HG02981 (cell line): Measurements from ENCODE around the gene KRT23.

Experiments used
- ATAC-seq: cut with Tn5 transposase; IDR thresholded peaks from one replicate; pipeline ENCODE4 v1.9.1; 2021; ENCODE audit warnings: mild to moderate bottlenecking, moderate library complexity; ENCODE audit not compliant: unreplicated experiment

The KRT23 gene

GRCh38 chr17:40937384-40937819, at the start of gene KRT23:
TSS of gene KRT23 (minus strand) at chr17:40937646. CDS start at chr17:40936603, 1,043 bp downstream.
- no peak for ATAC-seq

GRCh38 chr17:40986920-40987319, 49.5 kb upstream of the KRT23 start:
- no peak for ATAC-seq

GRCh38 chr17:40984226-40984625, 46.8 kb upstream of the KRT23 start, which contains the start of gene KRT40:
TSS of gene KRT40 (minus strand) at chr17:40984326. CDS start at chr17:40984273, 53 bp downstream.
- no peak for ATAC-seq

- ATAC-seq: no peak
Measured at GRCh38 chr17:40981115-40981514, 43.7 kb upstream of the KRT23 start.

- no peak for ATAC-seq
Measured at GRCh38 chr17:40980596-40980995, 43.1 kb upstream of the KRT23 start.

- ATAC-seq: no peak
Measured at GRCh38 chr17:40980117-40980516, 42.7 kb upstream of the KRT23 start.

- no peak for ATAC-seq
Measured at GRCh38 chr17:40978575-40979151, 41.2 kb upstream of the KRT23 start.

GRCh38 chr17:40975516-40975915, 38.1 kb upstream of the KRT23 start:
- ATAC-seq: no peak

- ATAC-seq: no peak
Measured at GRCh38 chr17:40974366-40974765, 36.9 kb upstream of the KRT23 start.

GRCh38 chr17:40967582-40967981, 30.1 kb upstream of the KRT23 start:
- ATAC-seq: no peak

GRCh38 chr17:40966848-40967247, 29.4 kb upstream of the KRT23 start, which contains the start of gene KRT39:
TSS of gene KRT39 (minus strand) at chr17:40966948. CDS start at chr17:40966856, 92 bp downstream.
- ATAC-seq: no peak

GRCh38 chr17:40963838-40964237, 26.4 kb upstream of the KRT23 start:
- ATAC-seq: no peak

- ATAC-seq: no peak
Measured at GRCh38 chr17:40962059-40962561, 24.7 kb upstream of the KRT23 start.

- no peak for ATAC-seq
Measured at GRCh38 chr17:40961591-40961990, 24.1 kb upstream of the KRT23 start.

- ATAC-seq: no peak
Measured at GRCh38 chr17:40960144-40960543, 22.7 kb upstream of the KRT23 start.

GRCh38 chr17:40958086-40958953, 20.9 kb upstream of the KRT23 start:
- no peak for ATAC-seq

- ATAC-seq: no peak
Measured at GRCh38 chr17:40956401-40957254, 19.2 kb upstream of the KRT23 start.

GRCh38 chr17:40953881-40954280, 16.4 kb upstream of the KRT23 start:
- ATAC-seq: no peak

GRCh38 chr17:40952661-40953060, 15.2 kb upstream of the KRT23 start:
- ATAC-seq: no peak

GRCh38 chr17:40952154-40952553, 14.7 kb upstream of the KRT23 start:
- no peak for ATAC-seq
